Measurements from ENCODE around the gene DDT.

DNA sequence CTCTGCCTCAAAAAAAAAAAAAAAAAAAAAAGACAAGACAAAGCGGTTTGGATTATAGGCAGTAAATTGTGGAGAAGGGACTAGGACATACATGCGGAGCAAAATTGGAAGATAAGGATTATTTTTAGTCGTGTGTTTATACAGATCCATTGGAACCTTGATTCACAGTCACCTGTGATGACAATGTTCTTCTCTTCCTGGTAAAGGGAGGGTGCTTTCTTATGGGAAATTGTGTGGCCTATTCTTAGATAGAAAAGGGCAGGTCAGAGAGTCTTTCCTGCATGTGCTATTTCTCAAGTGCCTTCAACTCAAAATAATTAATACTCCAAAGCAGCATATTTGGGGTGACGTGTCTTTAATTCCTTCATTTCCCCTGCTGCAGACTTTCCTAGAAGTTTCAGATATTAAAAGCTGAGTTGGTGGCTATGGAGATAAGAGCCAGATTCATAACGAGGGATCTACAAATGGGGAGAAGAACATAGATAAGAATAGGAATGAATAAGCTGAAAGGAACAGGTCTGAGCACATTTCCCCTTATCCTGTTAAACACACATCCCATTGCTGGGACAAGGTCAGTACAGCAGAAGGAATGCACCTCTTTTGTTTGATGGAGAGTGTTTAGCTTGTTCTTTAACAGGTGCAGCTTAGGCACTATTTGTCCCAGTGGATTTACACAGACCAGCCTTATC is 35.8 kb downstream of the DDT start:
- TF ChIP-seq, protein P1, sequence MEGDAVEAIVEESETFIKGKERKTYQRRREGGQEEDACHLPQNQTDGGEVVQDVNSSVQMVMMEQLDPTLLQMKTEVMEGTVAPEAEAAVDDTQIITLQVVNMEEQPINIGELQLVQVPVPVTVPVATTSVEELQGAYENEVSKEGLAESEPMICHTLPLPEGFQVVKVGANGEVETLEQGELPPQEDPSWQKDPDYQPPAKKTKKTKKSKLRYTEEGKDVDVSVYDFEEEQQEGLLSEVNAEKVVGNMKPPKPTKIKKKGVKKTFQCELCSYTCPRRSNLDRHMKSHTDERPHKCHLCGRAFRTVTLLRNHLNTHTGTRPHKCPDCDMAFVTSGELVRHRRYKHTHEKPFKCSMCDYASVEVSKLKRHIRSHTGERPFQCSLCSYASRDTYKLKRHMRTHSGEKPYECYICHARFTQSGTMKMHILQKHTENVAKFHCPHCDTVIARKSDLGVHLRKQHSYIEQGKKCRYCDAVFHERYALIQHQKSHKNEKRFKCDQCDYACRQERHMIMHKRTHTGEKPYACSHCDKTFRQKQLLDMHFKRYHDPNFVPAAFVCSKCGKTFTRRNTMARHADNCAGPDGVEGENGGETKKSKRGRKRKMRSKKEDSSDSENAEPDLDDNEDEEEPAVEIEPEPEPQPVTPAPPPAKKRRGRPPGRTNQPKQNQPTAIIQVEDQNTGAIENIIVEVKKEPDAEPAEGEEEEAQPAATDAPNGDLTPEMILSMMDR (conservative IDR thresholded peaks at IDR 0.05; ENCODE audit: low read length) = no peak
- no peak for TF ChIP-seq EZH2phosphoT487 (IDR thresholded peaks at IDR 0.05; ENCODE audit: borderline replicate concordance)

All from Loucy (cell line).